MM.1S (cell line): Measurements from ENCODE around the gene CLPTM1L.
"Not testable (repeated sequence)": the region's sequence is repeated elsewhere in the genome, so short reads cannot be mapped to it uniquely, and the experiment has no call there.

Experiments
- DNase-seq: peaks from one replicate; pipeline ENCODE4 v3.0.0-alpha.2; 2015
- H2AFZ ChIP-seq: fragments of 300-600 bp; sonication (generic); 2 replicates; pipeline ENCODE4 v1.6.0; 2016; ENCODE audit warnings: antibody characterized with exemption, low read length
- H3F3A ChIP-seq: fragments of 300-600 bp; sonication (generic); 2 replicates; pipeline ENCODE4 v1.6.1; 2016; ENCODE audit warnings: mild to moderate bottlenecking, antibody characterized with exemption, low read length, moderate library complexity, mixed read lengths; ENCODE audit not compliant: insufficient read depth
- H3K27ac ChIP-seq: fragments of 300-600 bp; sonication (generic); 2 replicates; pipeline ENCODE4 v1.5.1; 2016; ENCODE audit warnings: mild to moderate bottlenecking, low read length
- H3K27me3 ChIP-seq: fragments of 300-600 bp; sonication (generic); replicated peaks from 2 replicates; pipeline ENCODE4 v1.6.0; 2016; ENCODE audit warnings: low read length; ENCODE audit not compliant: insufficient read depth
- H3K36me3 ChIP-seq: fragments of 300-600 bp; sonication (generic); replicated peaks from 2 replicates; pipeline ENCODE4 v1.6.1; 2016; ENCODE audit warnings: mild to moderate bottlenecking, low read length, mixed read lengths; ENCODE audit not compliant: insufficient read depth
- H3K4me1 ChIP-seq: fragments of 300-600 bp; sonication (generic); 2 replicates; pipeline ENCODE4 v1.6.1; 2016; ENCODE audit warnings: low read length, mixed read lengths
- H3K4me2 ChIP-seq: fragments of 300-600 bp; sonication (generic); 2 replicates; pipeline ENCODE4 v1.6.0; 2016; ENCODE audit warnings: low read depth, low read length
- H3K4me3 ChIP-seq: fragments of 300-600 bp; sonication (generic); 2 replicates; pipeline ENCODE4 v1.5.1; 2016; ENCODE audit warnings: low read length, mixed read lengths
- H3K79me2 ChIP-seq: fragments of 300-600 bp; sonication (generic); 2 replicates; pipeline ENCODE4 v1.6.1; 2016; ENCODE audit warnings: mixed run types, low read length, mixed read lengths
- H3K9ac ChIP-seq: fragments of 300-600 bp; sonication (generic); 2 replicates; pipeline ENCODE4 v1.6.1; 2016; ENCODE audit warnings: low read length, mixed read lengths
- H3K9me2 ChIP-seq: fragments of 300-600 bp; sonication (generic); replicated peaks from 2 replicates; pipeline ENCODE4 v1.6.1; 2016; ENCODE audit warnings: mild to moderate bottlenecking, low read length, mixed read lengths; ENCODE audit not compliant: insufficient read depth
- H3K9me3 ChIP-seq: fragments of 300-600 bp; sonication (generic); replicated peaks from 2 replicates; pipeline ENCODE4 v1.6.1; 2016; ENCODE audit warnings: mild to moderate bottlenecking, low read length, mixed read lengths; ENCODE audit not compliant: insufficient read depth
- H4K20me1 ChIP-seq: fragments of 300-600 bp; sonication (generic); 2 replicates; pipeline ENCODE4 v1.6.1; 2016; ENCODE audit warnings: mild to moderate bottlenecking, low read length, moderate library complexity, mixed read lengths; ENCODE audit not compliant: insufficient read depth
- CTCF ChIP-seq: fragments of 300-600 bp; sonication (generic); IDR thresholded peaks from 2 replicates; pipeline ENCODE4 v1.5.1; 2016; ENCODE audit warnings: antibody characterized with exemption, low read length, mixed read lengths
- EZH2 ChIP-seq: fragments of 300-600 bp; sonication (generic); optimal IDR thresholded peaks from 2 replicates; pipeline ENCODE3; 2017; ENCODE audit warnings: low read depth, mild to moderate bottlenecking, antibody characterized with exemption, low read length, mixed read lengths
- EZH2phosphoT487 ChIP-seq: fragments of 300-600 bp; sonication (generic); IDR thresholded peaks from 2 replicates; pipeline ENCODE4 v1.6.1; 2018; ENCODE audit warnings: antibody characterized with exemption, low read length

The CLPTM1L gene

DNA sequence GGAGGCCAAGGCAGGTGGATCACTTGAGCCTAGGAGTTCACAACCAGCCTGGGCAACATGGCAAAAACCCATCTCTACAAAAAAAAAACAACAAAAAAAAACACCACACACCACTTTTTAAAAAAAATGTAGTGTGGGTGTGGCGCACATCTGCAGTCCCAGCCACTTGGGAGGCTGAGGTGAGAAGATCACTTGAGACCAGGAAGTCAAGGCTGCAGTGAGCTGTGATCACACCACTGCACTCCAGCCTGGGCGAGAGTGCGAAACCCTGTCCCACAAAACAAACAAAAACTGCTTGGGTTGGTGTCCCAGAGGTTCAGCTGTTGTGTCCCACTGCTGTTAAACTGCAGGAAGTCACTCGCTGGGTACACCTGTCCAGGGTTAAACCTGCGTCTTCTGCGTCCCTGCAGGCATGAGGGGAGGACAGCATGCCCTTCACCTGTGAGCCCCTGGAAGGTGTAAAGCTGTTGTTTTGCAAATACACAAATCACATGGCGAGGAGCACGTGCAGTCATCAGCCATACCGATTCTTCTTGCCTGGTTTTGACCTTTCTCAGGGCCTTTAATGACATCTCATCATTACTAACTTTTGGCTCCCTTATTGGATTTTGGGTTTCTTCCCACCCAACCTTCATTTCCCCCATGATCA lies 29.3 kb upstream of the CLPTM1L start:
- Histone ChIP-seq H3K4me1 (no peaks in the 10 kb centered on the region), H3K36me3 (no peaks in the 10 kb centered on the region), H3K9me2 (no peaks in the 10 kb centered on the region), H3K79me2 (no peaks in the 10 kb centered on the region), H2AFZ (no peak overlapping the region), H3K27ac (no peak overlapping the region), H3K4me2 (no peak overlapping the region), H3K9me3 (no peaks in the 10 kb centered on the region), H3K9ac (no peak overlapping the region), H4K20me1 (no peaks in the 10 kb centered on the region), H3K27me3 (no peaks in the 10 kb centered on the region), H3K4me3 (no peak overlapping the region), H3F3A (no peaks in the 10 kb centered on the region)
- DNase-seq = no peak
- TF ChIP-seq EZH2phosphoT487 (no peak), CTCF (no peak), EZH2 (no peak)

DNA sequence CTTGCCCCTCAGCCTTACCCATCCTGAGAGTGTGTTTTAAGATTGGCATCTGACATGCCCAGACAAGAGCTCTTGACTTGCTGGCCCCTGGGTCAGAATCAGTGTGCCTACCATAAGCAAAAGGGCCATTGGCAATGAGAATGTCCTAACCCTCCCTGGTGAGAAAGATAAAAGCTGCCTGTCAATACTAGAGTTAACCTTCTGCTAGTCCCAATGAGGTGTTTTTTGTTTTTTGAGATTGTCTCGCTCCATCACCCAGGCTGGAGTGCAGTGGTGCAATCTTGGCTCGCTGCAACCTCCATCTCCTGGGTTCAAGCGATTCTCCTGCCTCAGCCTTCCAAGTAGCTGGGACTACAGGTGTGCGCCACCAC lies 27.1 kb upstream of the CLPTM1L start:
- H3K9me2 ChIP-seq, H3K27me3 ChIP-seq, H3K4me2 ChIP-seq: not testable (repeated sequence)

GRCh38 chr5:1371218-1371971 lies 26.5 kb upstream of the CLPTM1L start:
- TF ChIP-seq EZH2 = no peak
- TF ChIP-seq EZH2phosphoT487 = no peak
- no peak for TF ChIP-seq CTCF
- no peaks in the 10 kb centered on the region for H3K79me2 ChIP-seq
- no peak overlapping the region for H2AFZ ChIP-seq
- no peak overlapping the region for H3K4me3 ChIP-seq
- no peak overlapping the region for H3K27ac ChIP-seq
- no peaks in the 10 kb centered on the region for H3F3A ChIP-seq
- no peak overlapping the region for H3K4me2 ChIP-seq
- H3K36me3 ChIP-seq = no peaks in the 10 kb centered on the region
- DNase-seq = no peak
- no peak overlapping the region for H3K9ac ChIP-seq
- peaks cover 8% of the 10 kb centered on the region; the same call in 1 of the 2 replicates for H3K27me3 ChIP-seq
- no peaks in the 10 kb centered on the region for H4K20me1 ChIP-seq
- H3K9me3 ChIP-seq = no peaks in the 10 kb centered on the region
- H3K9me2 ChIP-seq = no peaks in the 10 kb centered on the region
- no peaks in the 10 kb centered on the region for H3K4me1 ChIP-seq

More for the DNA sequence above, 27.1 kb upstream of the CLPTM1L start:
- H3K4me1 ChIP-seq, H3K36me3 ChIP-seq, H4K20me1 ChIP-seq, H3K79me2 ChIP-seq, H3K9me3 ChIP-seq, H3K27ac ChIP-seq, H3K4me3 ChIP-seq, DNase-seq, H3F3A ChIP-seq, H3K9ac ChIP-seq, H2AFZ ChIP-seq: not testable (repeated sequence)

GRCh38 chr5:1370006-1370405 lies 25.1 kb upstream of the CLPTM1L start:
- H2AFZ ChIP-seq = no peak overlapping the region
- no peaks in the 10 kb centered on the region for H3K9me3 ChIP-seq
- H4K20me1 ChIP-seq = no peaks in the 10 kb centered on the region
- no peak overlapping the region for H3K4me2 ChIP-seq
- no peaks in the 10 kb centered on the region for H3K79me2 ChIP-seq
- TF ChIP-seq CTCF = no peak
- no peak for TF ChIP-seq EZH2
- TF ChIP-seq EZH2phosphoT487 = no peak
- H3K27me3 ChIP-seq = peaks cover 12% of the 10 kb centered on the region; the same call in 1 of the 2 replicates
- H3K4me3 ChIP-seq = no peak overlapping the region
- no peaks in the 10 kb centered on the region for H3K4me1 ChIP-seq
- DNase-seq = no peak
- H3K9ac ChIP-seq = no peak overlapping the region
- no peak overlapping the region for H3K27ac ChIP-seq
- H3K36me3 ChIP-seq = no peaks in the 10 kb centered on the region
- no peaks in the 10 kb centered on the region for H3K9me2 ChIP-seq
- no peaks in the 10 kb centered on the region for H3F3A ChIP-seq
